ENCODE results near the gene DNAJC13. TPM values are rescaled to one million over a fixed set of nuclear protein-coding genes. Genes with fewer than 3 reads are reported as not detected.

Gene DNAJC13
- total and polyA plus RNA-seq, 2 of the 8 experiments (the other 6 are each of a cell fraction or from before 2014, with no cell fraction given): 7.9 to 28.8 TPM

DNA sequence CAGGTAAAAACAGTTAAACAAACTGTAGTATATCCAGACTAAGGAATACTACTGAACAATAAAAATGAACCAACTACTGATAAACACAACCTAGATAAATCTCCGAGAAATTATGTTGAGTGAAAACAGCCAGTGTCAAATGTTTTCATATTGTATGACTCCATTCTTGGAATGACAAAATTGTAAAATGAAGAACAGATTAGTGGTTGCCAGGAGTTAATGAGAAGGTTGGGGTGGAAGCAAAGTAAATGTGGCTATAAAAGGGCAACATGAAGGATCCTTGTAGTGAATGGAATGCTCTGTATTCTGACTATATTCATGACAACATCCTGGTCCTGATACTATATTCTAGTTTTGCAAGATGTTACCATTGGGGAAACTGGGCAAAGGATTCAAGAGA lies 152.3 kb downstream of the DNAJC13 start (continued):
- TF ChIP-seq, protein P1, sequence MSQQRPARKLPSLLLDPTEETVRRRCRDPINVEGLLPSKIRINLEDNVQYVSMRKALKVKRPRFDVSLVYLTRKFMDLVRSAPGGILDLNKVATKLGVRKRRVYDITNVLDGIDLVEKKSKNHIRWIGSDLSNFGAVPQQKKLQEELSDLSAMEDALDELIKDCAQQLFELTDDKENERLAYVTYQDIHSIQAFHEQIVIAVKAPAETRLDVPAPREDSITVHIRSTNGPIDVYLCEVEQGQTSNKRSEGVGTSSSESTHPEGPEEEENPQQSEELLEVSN (IDR thresholded peaks at IDR 0.05): no peak
- no peak for TF ChIP-seq TEAD4 (IDR thresholded peaks at IDR 0.05; ENCODE audit: low read depth, low read length)
